DMS153 (cell line): ENCODE results near the gene CXCL9.
"Not testable (repeated sequence)": the region's sequence is repeated elsewhere in the genome, so short reads cannot be mapped to it uniquely, and the experiment has no call there.

Experiments
- DNase-seq: peaks from one replicate; lab custom pipeline; 2025; lab: John Stamatoyannopoulos, UW

CXCL9 gene

DNA sequence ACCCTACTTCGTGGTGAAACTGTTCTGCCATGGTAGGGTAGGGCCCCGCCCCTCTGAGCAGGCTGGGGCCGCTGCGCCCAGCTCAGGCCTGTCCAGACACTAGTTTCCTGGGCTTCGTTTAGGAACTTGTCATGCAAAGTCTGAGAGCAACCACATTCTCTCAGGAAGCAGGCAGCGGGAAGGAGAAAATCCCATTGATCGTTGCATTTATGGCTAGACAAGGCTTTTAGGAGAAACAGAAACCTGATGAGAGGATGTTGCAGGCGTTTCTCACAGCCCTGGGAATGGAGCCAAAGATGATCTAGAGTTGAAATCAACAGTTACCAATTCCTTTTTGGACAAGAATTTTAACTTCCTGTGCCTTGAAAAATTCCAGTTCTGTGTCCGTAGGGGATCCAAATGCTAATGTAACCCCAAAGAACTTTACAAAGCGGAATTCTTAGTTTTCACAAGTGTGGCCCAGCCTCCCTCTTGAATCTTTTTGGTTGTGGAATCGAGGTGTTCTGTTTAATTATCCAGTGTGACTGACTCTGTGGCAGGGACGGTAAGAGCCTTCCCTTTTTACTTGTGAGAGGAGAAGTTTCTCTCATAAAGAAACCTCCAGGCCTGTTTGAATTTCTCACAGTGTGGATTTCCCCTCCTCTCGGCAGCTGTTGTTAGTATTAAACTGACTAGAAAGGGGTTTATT, 4.5 kb upstream of the CXCL9 start:
- DNase-seq, result no peak

DNA sequence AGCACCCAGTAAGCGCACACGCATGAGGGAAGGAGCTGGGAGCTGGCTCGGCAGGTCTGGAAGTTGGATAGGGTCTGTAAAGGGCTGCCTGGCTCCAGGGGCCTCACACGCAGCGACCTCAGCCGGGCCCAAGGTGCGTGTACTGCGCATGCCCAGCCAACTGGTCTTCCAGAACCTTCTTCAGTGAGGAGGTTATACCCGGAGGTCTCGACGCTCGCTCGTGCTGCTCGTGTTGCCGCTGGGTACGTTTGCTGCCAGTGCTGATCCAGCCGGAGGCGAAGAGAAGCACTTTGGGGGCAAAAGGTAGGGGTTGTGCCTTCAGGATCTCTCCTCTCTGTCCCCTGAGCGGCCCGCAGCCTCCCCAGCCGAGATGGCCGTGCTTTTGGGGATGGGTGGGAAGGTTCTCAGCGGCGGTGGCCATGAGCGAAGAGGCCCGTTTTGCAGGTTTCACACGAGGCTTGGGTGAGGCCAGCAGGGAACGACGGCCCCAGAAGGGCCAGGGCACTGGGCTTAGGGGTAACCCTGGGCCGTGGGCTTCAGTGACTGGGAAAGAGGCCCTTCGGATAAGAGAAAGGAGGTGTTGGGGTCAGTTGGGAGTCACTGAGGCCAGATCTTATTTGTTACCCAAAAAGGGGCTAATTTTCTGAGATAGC, 3.8 kb upstream of the CXCL9 start:
- no peak for DNase-seq

DNA sequence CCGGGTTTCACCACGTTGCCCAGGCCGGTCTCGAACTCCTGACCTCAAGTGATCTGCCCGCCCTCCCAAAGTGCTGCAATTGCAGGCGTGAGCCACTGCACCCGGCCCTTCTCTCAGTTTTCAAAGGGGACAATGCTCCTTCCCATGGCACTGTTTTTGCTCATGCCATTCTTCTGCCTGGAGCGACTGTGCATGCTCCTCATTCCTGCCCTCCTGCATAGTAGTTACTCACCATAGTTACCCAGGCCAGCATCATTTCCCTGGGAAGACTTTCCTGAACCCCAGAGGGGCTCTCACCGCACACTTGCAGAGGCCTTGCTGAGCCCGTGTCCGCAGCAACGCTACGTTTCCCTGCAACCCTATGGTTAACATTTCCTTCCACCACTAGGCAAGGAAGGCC, 3.3 kb upstream of the CXCL9 start:
- no peak for DNase-seq

DNA sequence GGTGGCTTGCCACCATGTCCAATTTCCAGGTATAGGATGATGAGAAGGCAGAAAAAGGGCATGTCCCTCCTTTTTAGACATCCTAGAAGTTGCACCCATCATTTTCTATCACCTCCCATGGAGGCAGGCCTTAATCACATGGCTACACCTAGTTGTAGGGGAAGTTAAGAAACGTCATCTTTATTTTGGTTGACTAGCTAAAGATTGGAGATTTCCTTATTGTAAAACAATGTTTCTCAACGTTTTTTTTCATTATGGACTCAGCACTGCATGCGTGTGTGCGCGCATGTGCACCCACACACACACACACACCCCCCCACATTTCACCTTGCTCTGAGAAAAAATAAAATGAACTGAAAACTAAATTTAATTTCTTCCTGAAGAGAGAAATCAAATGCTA, 2.0 kb upstream of the CXCL9 start:
- no peak for DNase-seq

DNA sequence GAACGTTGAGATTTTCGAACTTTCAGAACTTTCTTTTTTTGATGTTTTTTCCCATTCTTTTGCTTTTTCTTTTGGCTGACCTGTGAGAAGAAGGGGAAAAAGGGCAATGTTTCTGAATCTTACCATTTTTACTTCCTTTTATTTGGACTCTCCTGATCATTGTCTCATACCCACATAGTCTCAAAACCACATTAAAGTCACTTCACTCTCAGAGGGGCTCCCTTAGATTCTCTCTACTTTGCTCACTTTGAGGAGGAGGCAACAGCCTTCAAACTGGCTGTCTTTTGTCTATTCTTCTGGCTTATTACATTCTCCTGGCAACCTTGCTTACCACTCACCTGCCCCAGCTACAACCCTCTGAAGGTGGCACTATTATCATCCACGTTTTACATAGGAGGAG, 3.7 kb downstream of the CXCL9 start:
- no peak for DNase-seq

DNA sequence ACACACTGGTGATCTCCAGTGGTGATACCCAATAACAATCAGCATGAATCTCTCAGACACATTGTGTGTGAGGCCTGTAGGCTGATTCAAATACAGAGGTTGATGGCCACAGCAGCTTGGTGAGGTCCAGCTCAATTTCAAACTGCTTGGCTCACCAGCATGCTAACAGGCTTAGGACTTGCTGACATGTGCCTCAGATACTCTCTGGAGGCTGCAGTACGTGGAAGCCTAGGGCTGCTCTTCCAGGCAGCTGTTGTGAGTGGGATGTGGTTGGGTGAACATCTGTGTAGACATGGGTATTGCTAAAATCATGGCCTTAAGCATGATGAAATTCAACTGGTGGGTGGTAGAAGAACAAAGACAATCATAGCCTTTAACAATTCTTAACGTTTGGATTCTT, 4.3 kb downstream of the CXCL9 start:
- DNase-seq, result no peak

DNA sequence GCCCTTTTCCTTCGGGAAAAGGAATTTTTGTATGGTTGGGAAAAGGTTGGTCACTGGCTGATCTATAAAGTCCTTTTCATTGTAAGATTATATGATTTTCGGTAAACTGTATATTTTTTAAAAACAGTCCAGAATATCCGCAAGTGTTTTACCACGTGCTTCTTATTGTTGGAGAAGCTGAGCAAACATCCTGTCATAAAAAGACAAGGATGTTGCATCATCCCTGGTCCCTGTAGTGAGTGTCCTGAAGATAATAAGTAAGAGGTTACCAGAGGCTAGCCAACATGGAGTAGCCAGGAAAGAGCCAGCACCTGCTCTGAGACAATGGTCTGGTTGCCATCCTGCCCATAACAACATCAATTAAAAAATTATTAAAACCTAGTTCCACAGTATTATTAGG, 5.1 kb downstream of the CXCL9 start:
- DNase-seq, result no peak

DNA sequence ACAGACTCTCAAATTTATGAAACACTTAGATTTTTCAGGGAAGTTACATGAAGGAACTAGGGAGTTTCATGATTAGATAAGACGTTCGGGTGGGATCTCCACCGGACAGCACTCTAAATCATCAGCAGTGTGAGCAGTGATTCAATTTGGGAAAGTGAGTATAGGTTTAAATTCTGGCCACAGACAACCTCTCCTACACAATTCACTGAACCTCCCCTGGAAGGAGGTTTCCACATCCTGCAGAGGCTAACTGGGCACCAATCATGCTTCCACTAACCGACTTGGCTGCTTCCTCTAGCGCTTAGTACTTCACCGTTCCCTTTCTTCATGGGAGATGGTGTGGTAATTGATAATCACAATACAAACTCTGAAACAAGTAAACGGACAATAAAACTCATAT, 5.6 kb downstream of the CXCL9 start:
- no peak for DNase-seq

DNA sequence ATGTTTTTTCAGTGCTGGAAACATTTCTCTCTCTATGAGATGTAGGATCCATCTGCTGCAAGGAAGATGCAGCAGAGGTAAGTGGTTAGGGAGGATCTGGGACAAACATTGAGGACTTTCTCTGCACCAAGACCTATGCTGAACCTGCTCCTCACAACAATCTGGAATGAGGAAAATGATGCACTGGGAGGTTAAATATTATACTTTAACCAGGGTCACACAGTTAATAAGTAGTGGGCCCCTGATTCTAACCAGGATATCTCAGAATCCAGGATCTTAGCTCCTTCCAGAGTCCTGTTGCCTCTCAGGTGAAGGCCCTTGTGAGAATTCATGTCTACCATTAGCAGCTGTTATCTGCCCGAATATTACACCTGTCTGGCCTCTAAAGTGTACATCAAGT, 7.0 kb downstream of the CXCL9 start:
- DNase-seq, result no peak

DNA sequence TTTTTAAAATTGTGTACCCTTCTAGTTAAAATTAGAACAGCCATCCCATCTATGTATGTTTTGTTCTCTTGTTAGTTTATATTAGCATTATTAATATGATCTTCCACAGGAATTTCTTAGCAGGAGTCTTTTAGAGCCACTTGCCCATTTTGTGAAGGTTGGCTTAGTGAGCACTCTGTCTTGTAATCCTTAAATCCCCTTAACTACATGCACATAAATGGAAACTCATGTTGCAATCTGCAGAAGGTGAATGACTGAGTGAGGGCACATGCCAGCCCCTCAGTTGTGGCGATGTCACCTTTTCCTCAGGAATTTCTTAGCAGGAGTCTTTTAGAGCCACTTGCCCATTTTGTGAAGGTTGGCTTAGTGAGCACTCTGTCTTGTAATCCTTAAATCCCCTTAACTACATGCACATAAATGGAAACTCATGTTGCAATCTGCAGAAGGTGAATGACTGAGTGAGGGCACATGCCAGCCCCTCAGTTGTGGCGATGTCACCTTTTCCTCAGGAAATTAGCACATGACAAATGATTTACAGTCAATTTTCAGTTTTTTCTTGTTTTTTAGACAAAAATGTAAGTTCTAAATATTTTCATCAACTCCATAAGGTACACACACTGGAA, 8.7 kb downstream of the CXCL9 start:
- not testable (repeated sequence) for DNase-seq

DNA sequence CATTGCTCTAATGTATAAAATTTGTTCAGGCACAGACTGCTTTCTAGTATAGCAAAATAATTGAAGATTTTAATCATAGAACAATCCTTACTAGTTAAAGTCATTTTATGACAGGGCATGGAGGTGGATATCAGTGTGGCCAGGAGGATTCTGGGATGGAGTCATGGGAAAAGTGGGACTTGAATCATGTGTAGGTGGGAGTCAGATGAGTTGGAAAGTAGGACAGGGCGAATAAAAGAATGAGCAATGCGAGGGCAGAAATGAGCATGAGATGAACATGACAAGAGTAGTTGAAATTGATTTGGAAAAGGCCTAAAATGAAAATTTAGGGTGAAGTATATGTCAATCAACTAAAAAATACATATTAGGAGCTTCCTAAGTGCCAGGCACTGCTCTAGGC, 9.4 kb downstream of the CXCL9 start:
- no peak for DNase-seq

DNA sequence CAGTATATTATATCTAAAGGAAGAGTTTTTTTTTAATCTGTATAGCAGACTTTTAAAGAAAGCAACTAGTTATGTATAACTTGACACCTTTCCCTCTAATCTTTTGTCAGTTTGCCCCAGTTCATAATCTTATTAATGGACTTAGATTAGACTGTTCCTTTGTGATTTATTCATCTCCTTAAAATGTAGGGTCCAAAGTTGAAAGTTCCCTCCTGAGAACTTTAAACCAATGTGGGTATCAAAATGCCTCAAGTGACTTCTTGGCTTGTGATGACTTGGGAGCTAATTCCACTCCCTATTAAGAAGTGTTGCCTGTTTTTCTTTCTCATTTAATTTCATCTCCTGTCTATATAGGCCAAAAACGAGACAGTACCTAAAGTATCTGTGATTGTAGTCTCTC, 10.2 kb downstream of the CXCL9 start:
- DNase-seq, result no peak

DNA sequence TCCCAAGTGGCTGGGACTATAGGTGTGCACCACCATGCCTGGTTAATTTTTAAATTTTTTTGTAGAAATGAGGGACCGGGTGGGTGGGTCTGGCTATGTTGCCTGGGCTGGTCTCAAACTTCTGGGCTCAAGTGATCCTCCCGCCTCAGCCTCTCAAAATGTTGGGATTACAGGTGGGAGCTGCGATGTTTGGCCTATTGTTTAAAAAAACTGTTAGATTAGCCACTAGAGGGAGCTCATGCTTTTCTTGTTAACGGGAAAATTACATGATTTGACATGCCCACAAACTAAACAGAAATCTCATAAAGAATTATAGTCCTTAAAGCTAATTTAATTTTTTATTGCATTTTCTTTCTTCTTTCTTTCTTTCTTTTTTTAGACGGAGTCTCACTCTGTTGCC, 11.6 kb downstream of the CXCL9 start:
- peak; percentile 3 for DNase-seq

DNA sequence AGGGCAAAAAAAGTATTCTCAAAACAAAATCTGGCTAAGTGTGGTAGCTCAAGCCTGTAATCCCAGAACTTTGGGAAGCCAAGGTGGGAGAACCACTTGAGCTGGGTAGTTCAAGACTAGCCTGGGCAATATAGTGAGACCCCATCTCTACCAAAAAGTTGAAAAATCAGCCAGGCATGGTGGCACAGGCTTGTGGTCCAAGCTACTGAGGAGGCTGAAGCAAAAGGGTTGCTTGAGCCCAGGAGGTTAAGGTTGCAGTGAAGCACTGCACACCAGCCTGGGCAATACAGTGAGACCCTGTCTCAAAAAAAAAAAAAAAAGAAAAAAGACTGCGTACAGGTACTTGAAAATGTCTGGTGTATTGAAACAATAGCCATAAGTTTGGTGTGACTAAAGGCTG, 14.8 kb downstream of the CXCL9 start:
- DNase-seq, result no peak

DNA sequence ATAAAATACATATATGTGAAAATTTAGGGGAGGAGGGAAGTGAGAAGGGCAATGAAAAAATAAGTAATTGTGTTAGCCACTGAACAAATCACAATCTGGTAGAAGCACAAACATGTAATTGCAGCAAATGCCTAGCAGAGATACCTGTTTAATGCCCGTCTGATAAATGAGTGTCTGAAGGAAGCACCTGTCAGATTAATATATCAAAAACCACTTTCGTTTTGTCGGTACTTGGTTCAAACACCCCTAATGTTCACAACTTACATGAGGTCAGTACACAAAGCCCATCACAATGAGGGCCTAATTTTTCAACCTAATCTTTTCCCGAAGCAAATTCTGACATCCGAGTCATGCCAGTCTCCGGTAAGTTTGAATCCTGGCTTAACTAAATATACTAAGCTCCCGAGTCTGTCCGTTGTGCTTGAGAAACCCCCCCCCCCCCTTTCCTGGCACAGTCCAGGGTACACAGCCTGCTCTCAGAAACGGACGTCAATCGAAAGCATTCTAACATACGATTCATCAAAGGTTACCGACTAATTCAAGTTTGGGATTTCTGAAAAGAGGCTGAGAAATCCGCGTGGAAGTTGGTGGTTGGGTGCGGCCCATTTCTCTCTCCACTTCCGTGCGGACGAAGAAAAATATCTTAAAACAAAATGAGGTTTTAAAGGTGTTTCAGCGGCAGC, 17.3 kb downstream of the CXCL9 start:
- DNase-seq, result no peak

DNA sequence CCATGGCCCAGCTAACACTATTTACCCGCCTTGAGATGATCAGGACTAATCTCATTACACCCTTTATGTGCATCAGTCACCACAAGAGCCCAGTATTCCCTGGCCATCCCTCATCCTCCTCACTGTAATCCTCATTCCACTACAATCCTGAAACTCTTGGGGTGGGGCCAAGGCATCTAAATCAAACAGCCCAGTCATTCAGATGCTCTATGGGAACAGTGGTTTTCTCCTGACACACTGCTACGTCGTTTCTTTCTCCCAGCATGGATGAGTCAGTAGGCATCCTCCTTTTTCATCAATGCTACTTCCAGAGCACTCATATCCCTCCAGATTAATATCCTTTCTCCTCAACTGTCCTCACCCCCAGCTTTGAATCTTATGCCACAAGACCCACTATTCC, 22.2 kb downstream of the CXCL9 start:
- no peak for DNase-seq

DNA sequence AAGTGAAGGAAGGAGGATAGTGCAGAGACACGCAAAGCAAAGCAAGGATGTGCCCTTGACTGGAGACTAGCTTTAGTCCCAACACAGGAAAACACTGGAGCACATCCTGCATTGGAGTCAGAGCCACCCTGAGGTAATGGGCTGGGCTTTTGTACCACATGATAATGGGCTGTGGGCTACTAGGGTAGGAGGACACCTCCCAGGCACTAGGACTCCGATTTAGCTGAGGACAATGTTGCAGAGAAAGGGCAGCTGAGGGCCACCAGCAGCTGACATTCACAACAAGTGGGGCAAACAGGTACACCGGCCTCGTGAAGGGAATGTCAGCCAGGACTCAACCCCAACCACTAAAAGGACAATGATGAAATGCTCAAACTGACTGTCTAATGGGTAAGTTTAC, 26.7 kb downstream of the CXCL9 start:
- DNase-seq, result no peak

DNA sequence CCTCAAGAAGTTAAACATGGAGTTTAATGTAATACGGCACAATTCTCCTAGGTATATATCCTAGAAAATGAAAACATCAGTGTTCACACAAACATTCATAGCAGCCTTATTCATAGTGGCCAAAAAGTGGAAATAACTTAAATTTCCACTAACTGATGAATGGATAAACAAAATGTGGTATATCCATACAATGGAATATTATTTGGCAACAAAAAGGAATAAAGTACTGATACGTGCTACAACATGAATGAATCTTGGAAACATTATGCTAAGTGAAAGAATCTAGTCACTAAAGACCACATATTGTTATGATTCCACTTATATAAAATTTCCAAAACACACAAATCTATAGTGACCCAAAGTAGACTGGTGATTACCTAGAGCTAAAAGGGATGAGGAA, 31.1 kb downstream of the CXCL9 start:
- no peak for DNase-seq

DNA sequence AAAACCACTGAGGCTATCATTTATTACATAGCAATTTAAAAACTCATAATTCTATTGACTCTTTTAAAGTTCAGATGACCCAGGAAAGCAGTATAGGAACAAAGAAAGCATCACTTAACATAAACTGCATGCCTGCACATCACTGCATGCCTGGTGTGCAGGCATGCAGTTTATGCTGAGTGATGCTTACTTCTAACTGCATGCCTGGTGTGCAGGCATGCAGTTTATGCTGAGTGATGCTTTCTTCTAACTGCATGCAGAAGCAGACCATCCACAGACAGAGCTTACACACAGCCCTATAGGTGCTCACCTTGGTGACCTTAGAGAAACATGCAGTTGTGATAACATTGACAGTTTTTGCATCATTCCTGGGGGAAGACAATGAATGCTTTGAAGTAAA, 33.5 kb downstream of the CXCL9 start:
- DNase-seq, result no peak

DNA sequence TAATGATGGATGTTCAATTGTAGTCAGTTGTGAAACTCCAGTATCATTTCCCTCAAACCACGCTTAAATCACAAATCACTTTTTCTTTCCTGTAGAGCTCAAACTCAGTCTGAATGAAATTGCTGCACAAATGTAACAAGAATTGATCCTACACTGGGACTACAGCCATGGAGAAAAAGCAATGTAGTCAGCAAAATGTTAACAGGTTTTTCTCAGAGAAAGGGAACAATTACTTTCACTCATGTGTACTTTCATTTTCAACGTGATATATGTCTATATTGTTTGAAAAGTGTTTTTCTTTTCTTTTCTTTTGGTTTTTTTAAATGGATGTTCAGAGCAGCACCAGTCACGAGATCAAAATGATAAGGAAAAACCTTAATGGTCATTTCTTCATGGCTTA, 39.2 kb downstream of the CXCL9 start:
- DNase-seq, result no peak

DNA sequence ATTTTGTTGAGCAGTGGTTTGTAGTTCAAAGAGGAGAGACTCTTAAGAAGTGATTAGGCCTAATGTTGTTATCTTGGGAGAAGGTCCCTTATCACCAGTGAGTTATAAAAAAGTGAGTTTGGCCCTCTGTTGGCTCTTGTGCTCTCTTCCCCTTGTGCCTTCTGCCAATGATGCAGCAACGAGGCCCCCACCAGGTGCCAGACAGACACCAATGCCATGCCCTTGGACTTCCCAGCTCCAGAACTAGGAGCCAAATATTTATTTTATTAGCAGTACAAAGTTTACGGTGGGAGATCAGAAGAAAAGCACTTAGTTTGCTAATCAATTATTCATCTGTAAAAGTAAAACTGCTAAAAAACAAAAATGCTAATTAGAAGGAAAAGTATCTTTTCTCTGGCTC, 43.8 kb downstream of the CXCL9 start:
- no peak for DNase-seq

DNA sequence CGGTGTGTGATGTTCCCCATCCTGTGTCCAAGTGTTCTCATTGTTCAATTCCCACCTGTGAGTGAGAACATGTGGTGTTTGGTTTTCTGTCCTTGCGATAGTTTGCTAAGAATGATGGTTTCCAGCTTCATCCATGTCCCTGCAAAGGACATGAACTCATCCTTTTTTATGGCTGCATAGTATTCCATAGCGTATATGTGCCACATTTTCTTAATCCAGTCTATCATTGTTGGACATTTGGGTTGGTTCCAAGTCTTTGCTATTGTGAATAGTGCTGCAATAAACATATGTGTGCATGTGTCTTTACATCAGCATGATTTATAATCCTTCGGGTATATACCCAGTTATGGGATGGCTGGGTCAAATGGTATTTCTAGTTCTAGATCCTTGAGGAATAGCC, 45.2 kb downstream of the CXCL9 start:
- not testable (repeated sequence) for DNase-seq

DNA sequence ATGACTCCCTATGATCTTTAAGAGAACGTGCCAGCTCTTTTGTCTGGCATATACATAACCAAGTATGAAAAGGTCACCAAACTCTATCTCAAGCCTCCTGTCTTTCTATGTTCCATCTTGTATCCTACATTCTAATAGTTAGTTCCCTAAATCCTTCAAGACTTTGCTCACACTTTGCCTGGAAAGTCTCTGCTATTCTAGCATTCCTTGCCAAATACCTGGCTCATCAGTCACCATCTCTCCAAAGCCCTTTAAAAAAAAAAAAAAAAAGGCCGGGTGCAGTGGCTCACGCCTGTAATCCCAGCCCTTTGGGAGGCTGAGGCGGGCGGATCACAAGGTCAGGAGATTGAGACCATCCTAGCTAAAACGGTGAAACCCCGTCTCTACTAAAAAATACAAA, 48.8 kb downstream of the CXCL9 start:
- not testable (repeated sequence) for DNase-seq
